ENCODE measurements around the gene THSD7B.

THSD7B gene

GRCh38 chr2:137721733-137722132 lies 956.4 kb downstream of the THSD7B start:
- no peak for DNase-seq

DNA sequence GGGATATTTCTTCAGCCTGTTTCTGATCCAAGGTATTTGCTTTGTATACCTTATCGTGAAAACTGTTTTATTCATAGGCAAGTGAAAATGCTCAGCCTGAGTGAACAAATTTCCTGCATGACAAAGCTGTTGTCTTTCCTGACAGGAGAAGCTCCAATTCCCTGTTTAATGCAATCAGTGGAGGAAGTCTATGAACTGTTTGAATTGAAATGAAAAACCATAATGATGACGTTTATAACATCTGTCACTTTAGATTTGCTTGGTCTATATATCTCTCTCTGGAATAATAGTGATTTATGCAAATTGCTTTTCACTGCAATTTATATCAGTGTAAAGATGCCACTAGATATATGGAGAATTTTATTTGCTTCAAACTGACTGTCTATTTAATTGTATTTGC lies 959.6 kb downstream of the THSD7B start:
- no peak for DNase-seq

Measured in NCI-H1105 (cell line).